ENCODE data around the gene VPS39.

The VPS39 gene

GRCh38 chr15:42131826-42132806 lies 76.0 kb downstream of the VPS39 start:
- DNase-seq (ENCODE audit: extremely low read depth in 1 of 2, low read depth in 1 of 2) = no peak

GRCh38 chr15:42131006-42131405 lies 77.1 kb downstream of the VPS39 start:
- no peak for DNase-seq (ENCODE audit: extremely low read depth in 1 of 2, low read depth in 1 of 2)

GRCh38 chr15:42130246-42130986 lies 77.7 kb downstream of the VPS39 start:
- DNase-seq (ENCODE audit: extremely low read depth in 1 of 2, low read depth in 1 of 2) = no peak

GRCh38 chr15:42129364-42129763 lies 78.7 kb downstream of the VPS39 start:
- no peak for DNase-seq (ENCODE audit: extremely low read depth in 1 of 2, low read depth in 1 of 2)

GRCh38 chr15:42128476-42128875 lies 79.6 kb downstream of the VPS39 start:
- no peak for DNase-seq (ENCODE audit: extremely low read depth in 1 of 2, low read depth in 1 of 2)

GRCh38 chr15:42123546-42123945 lies 84.6 kb downstream of the VPS39 start:
- DNase-seq (ENCODE audit: extremely low read depth in 1 of 2, low read depth in 1 of 2) = no peak

GRCh38 chr15:42121682-42122081 lies 86.4 kb downstream of the VPS39 start:
- no peak for DNase-seq (ENCODE audit: extremely low read depth in 1 of 2, low read depth in 1 of 2)

GRCh38 chr15:42121021-42121420 lies 87.1 kb downstream of the VPS39 start:
- DNase-seq (ENCODE audit: extremely low read depth in 1 of 2, low read depth in 1 of 2) = no peak

- DNase-seq (ENCODE audit: extremely low read depth in 1 of 2, low read depth in 1 of 2) = no peak
Measured at GRCh38 chr15:42120285-42120684, 87.8 kb downstream of the VPS39 start.

GRCh38 chr15:42119446-42119760 lies 88.7 kb downstream of the VPS39 start:
- no peak for DNase-seq (ENCODE audit: extremely low read depth in 1 of 2, low read depth in 1 of 2)

GRCh38 chr15:42118650-42119445 lies 89.3 kb downstream of the VPS39 start:
- DNase-seq (ENCODE audit: extremely low read depth in 1 of 2, low read depth in 1 of 2) = no peak

- no peak for DNase-seq (ENCODE audit: extremely low read depth in 1 of 2, low read depth in 1 of 2)
Measured at GRCh38 chr15:42111924-42112323, 96.2 kb downstream of the VPS39 start.

- no peak for DNase-seq (ENCODE audit: extremely low read depth in 1 of 2, low read depth in 1 of 2)
Measured at GRCh38 chr15:42110367-42110766, 97.7 kb downstream of the VPS39 start.

- no peak for DNase-seq (ENCODE audit: extremely low read depth in 1 of 2, low read depth in 1 of 2)
Measured at GRCh38 chr15:42108806-42109205, 99.3 kb downstream of the VPS39 start.

Measured in activated CD8-positive, alpha-beta memory T cell treated with anti-CD3 and anti-CD28 coated beads for 1 hour (primary cell).